Measurements from ENCODE around the gene RHO. TPM values are rescaled to one million over a fixed set of nuclear protein-coding genes. Genes with fewer than 3 reads are reported as not detected.

Gene RHO
- not detected in 2 replicates for total RNA-seq

GRCh38 chr3:129528589-129529100 lies at the start of gene RHO:
TSS of gene RHO (plus strand) at chr3:129528639. CDS start at chr3:129528734, 95 bp downstream.

DNA sequence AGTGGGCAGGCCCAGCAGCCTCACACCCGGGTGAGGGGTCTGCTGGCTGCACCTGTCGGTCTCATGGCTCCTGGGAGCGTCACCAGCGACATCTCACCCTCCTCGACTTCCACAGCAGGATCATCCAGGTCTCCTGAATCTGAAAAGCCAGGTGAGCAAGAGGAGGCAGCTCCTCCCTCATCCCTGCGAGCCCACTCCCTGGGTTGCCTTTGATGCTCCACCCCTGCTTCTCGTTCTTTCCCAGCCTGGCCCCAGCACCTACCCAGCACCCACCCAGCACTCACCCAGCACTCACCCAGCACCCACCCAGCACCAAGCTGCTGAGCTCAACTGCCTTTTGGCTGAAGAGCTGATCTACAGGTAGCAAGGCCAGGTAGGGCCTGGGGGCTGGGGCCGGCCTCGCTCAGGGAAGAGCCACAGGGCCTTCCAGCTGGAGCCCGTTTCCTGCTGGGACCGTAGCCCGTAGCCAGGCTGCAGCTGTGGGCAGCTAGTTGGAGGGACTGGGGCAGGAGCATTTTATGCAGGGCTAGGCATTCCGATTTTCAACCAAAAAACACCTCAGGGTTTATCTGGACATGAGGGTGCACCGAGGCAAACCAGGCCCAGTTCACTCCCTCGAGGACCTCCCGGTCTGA lies 14.8 kb downstream of the RHO start, which contains the start of gene H1-8:
Gene H1-8 (plus strand): TSS at position 20 of the 635 bp plus-strand sequence. CDS start 44 bp downstream, at position 64.

Other genes with a start within 250 kb of the RHO start
- gene HMCES, start 249.8 kb upstream of the RHO start, total RNA-seq: 46.8 and 48.3 TPM in 2 replicates
- 0.07 TPM in 1 of 2 replicates, not detected in the other for gene EFCAB12, start 100.0 kb upstream of the RHO start, total RNA-seq
- 19.7 and 20.0 TPM in 2 replicates for gene MBD4, start 88.7 kb upstream of the RHO start, total RNA-seq
- gene IFT122, start 88.4 kb upstream of the RHO start, total RNA-seq: 5.9 and 9.5 TPM in 2 replicates
- gene H1-8, start 14.5 kb downstream of the RHO start, total RNA-seq: not detected in 2 replicates
- gene PLXND1, start 78.0 kb downstream of the RHO start, total RNA-seq: 2.3 and 3.3 TPM in 2 replicates

Data from airway epithelial cell (primary cell).